ENCODE data around the gene ZMYND8. TPM values are rescaled to one million over a fixed set of nuclear protein-coding genes. Genes with fewer than 3 reads are reported as not detected.
A peak's percentile ranks its signal among the peaks of the same experiment; 100 is the strongest.

The ZMYND8 gene
- total RNA-seq, 3 donors from 2014 or later, result 62.1 to 64.9 (median 62.1) TPM

DNA sequence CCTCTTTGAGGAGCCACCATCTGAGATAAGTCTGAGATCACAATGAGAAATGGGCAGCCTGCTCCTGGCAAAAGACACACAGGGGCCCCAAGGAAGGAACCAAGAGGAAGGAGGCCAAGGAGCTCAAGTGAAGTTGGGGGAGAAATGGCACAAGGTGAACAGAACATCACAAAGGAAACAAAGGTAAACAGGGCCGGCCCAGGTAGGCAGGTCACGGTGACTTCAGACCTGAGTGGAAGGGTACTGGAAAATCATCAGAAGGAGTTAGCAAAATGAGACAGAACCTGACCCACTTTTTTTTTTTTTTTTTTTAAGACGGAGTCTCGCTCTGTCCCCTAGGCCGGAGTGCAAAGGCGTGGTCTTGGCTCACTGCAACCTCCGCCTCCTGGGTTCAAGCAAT lies 11.3 kb downstream of the ZMYND8 start:
- Histone ChIP-seq H3K4me3 (no peak overlapping the region), H3K36me3 (ENCODE audit: low read depth) (peaks cover 4% of the 10 kb centered on the region), H3K9me3 (no peaks in the 10 kb centered on the region), H3K4me1 (ENCODE audit: low read depth) (peaks cover 24% of the 10 kb centered on the region)
- no peak for ATAC-seq
- TF ChIP-seq, protein P1, sequence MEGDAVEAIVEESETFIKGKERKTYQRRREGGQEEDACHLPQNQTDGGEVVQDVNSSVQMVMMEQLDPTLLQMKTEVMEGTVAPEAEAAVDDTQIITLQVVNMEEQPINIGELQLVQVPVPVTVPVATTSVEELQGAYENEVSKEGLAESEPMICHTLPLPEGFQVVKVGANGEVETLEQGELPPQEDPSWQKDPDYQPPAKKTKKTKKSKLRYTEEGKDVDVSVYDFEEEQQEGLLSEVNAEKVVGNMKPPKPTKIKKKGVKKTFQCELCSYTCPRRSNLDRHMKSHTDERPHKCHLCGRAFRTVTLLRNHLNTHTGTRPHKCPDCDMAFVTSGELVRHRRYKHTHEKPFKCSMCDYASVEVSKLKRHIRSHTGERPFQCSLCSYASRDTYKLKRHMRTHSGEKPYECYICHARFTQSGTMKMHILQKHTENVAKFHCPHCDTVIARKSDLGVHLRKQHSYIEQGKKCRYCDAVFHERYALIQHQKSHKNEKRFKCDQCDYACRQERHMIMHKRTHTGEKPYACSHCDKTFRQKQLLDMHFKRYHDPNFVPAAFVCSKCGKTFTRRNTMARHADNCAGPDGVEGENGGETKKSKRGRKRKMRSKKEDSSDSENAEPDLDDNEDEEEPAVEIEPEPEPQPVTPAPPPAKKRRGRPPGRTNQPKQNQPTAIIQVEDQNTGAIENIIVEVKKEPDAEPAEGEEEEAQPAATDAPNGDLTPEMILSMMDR (IDR thresholded peaks at IDR 0.05), result no peak
- intact Hi-C loops (cut with DNase I, micrococcal nuclease), result no loop called here
- DNase-seq, result no peak

DNA sequence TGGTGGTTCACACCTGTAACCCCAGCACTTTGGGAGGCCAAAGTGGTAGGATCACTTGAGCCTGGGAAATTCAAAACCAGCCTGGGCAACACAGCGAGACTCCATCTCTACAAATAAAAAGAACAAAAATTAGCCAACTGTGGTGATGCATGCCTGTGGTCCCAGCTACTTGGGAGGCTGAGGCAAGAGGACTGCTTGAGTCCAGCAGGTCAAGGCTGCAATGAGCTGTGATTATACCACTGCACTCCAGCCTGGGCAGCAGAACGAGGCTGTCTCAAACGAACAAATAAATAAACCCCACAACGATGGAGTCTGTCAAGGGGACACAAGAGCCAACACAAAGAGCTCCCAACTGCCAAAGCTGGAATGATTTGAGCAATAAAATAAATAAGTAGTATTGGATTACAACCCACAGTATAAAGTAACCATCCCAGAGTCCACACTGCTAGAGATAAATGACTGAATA lies 13.5 kb downstream of the ZMYND8 start:
- DNase-seq (no peak), ATAC-seq (no peak)
- intact Hi-C loops (cut with DNase I, micrococcal nuclease), result no loop called here
- Histone ChIP-seq H3K36me3 (ENCODE audit: low read depth) (peaks cover 4% of the 10 kb centered on the region), H3K9me3 (no peaks in the 10 kb centered on the region), H3K4me3 (no peak overlapping the region), H3K4me1 (ENCODE audit: low read depth) (peaks cover 32% of the 10 kb centered on the region)
- TF ChIP-seq, protein P1 (IDR thresholded peaks at IDR 0.05), result no peak

DNA sequence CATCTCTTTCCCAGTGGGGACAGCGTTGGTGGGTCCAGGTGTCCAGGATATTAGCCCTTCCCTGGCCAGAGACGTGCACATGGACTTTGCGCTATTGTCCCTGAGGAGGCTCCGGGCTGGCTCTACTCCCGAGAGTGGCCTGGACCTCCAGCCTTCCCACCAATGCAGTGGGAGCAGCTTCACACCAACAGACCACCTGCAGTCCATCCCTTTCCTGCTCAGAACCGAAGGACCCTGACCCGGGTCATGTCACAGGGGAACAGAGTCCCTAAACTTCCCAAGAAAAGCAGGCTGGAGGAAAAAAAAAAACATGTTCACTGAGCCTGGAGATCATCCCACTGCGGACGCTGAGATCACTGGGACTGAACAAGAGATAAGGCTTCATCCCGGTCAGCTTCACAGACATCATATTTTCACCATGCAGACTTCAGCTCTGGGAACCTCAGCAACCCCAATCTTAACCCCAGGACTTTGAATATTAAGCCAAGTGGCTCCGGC lies 18.3 kb downstream of the ZMYND8 start:
- intact Hi-C loops (cut with DNase I, micrococcal nuclease), result no loop called here
- Histone ChIP-seq H3K4me1 (ENCODE audit: low read depth) (peaks cover 37% of the 10 kb centered on the region), H3K9me3 (no peaks in the 10 kb centered on the region), H3K36me3 (ENCODE audit: low read depth) (no peaks in the 10 kb centered on the region), H3K4me3 (no peak overlapping the region)
- no peak for ATAC-seq
- TF ChIP-seq, protein P1 (IDR thresholded peaks at IDR 0.05), result no peak
- no peak for DNase-seq

DNA sequence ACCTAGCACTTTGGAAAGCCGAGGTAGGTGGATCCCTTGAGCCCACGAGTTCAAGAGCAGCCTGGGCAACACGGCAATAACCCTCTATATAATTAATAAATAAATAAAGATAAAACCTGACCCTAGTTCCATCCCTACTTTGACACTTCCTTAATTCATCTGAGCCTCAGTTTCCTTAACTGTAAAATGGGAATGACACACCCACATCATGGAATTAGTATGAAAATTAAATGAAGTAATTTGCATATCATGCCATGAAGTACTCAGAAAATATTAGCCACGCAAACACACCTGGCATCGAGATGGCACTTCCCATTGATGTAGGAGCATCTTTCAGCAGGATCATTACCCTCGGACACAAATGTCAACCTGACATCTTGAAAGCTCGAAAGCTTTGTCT lies 19.1 kb downstream of the ZMYND8 start:
- no peaks in the 10 kb centered on the region for H3K36me3 ChIP-seq (ENCODE audit: low read depth)
- DNase-seq, result no peak
- TF ChIP-seq, protein P1 (IDR thresholded peaks at IDR 0.05), result no peak
- H3K4me1 ChIP-seq (ENCODE audit: low read depth), result peaks cover 35% of the 10 kb centered on the region
- H3K9me3 ChIP-seq, result no peaks in the 10 kb centered on the region
- H3K4me3 ChIP-seq, result no peak overlapping the region
- ATAC-seq, result no peak
- intact Hi-C loops (cut with DNase I, micrococcal nuclease), result no loop called here

DNA sequence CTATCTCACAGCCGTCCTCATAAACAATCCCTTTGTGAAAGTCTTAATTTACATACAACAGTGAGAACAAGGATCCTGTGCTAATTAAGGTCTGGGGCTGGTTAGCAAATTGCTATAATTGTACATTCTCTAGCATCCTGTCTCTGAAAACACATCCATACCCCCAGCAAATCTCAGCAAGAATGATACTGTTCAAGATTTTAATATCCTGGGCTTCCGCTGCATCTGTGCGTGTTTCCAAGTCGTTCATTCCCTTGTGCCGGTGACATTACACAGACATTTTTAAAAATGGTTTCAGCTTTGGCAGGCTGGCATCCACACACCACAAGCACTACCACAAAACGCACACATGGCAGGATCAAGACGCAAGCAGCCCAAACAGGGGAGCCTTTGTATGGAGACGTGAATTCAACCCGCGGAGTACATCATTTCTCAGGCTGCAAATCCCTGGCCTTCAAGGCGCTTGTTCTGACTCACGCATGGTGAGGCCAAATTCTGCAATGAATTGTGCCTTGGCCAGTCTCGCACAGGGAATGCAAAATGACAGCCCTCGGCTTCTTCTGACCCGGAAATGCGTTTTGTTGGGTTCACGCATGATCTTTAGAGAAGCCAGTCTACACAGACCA lies 20.3 kb downstream of the ZMYND8 start:
- Histone ChIP-seq H3K9me3 (no peaks in the 10 kb centered on the region), H3K4me3 (no peak overlapping the region), H3K36me3 (ENCODE audit: low read depth) (no peaks in the 10 kb centered on the region), H3K4me1 (ENCODE audit: low read depth) (peaks cover 41% of the 10 kb centered on the region)
- ATAC-seq (no peak), DNase-seq (peak in 2 of 3 donors; percentile 36 to 40)
- TF ChIP-seq, protein P1 (IDR thresholded peaks at IDR 0.05), result no peak
- intact Hi-C loops (cut with DNase I, micrococcal nuclease), result no loop called here
